ENCODE data around the gene RPL6.

Gene RPL6

DNA sequence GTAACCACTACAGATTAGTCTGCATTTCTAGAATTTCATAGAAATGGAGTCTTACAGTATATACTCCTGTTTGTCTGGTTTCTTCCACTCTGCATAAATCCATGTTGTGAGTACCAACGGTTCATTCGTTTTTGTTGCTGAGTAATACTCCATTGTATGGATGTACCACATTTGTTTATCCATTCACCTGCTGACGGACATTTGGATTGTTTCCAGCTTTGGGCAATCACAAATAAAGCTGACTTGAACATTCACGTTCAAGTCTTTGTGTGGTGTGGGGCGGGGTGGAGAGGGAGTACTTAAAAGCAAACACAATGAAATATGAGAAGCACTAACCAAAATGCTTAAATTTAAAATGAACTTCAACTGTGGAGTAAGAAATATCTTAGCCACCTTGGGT is 34.3 kb downstream of the RPL6 start:
- DNase-seq, result no peak

DNA sequence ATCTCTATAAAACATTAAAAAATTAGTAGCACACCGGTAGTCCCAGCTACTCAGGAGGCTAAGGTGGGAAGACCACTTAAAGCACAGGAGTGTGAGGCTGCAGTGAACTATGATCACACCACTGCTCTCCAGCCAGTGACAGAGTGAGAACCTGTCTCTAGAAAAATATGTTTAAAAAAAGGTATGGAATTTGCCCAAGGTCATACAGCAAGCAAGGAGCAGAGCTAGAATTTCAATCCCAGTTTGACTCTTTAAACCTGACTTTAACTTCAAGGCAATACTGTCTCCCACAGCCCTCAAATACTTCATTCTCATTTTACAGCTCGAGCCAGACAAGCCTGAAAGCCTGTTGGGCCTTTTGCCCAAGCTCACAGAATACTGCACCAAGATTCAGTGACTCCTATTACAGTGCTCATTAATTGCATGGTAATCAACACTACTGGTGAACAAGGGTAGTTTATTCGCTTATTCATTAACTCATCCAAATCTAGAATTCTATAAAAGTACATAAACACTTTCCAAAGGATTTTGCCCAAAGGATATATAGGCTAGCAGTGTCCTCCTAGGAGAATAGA is 35.2 kb downstream of the RPL6 start:
- no peak for DNase-seq

- DNase-seq, result no peak
These were observed 38.4 kb downstream of the RPL6 start for GRCh38 chr12:112370868-112371510.

DNA sequence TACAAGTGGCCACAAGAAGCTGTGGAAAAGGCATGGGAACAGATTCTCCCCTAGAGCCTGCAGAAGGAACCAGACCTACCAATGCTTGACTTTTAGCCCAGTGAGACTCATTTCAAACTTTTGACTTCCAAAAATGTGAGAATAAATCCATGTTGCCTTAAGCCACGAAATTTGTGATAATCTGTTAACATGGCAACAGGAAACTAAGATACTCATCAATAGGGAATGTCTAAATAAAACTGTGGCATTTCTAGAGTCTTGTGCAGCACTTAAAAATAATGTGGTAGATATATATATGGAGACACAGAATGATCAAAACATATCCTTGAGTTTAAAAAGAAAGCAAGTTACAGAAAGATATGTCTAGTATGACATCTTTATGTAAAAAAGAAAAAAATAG is 39.2 kb downstream of the RPL6 start:
- no peak for DNase-seq

DNA sequence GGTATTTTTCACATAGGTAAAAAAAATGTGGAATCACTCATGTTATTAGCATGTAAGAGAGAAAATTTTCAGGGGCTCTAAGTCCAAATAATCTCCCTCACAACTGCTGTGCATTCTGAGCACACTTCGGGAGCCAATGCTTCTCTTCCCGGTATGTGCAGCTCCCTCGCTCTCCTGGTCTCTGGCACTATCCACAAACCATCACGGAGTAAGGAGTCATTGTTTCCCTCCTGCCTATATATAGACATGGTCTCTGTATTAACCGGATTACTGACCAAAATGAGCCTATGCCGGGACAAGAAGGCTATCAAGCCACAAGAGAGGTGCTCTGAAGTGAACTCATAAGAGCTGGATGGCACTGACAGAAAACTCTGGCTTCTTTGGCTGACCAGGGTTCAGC is 40.5 kb downstream of the RPL6 start:
- DNase-seq, result no peak

GRCh38 chr12:112367965-112368364 is 41.4 kb downstream of the RPL6 start:
- DNase-seq, result no peak

DNA sequence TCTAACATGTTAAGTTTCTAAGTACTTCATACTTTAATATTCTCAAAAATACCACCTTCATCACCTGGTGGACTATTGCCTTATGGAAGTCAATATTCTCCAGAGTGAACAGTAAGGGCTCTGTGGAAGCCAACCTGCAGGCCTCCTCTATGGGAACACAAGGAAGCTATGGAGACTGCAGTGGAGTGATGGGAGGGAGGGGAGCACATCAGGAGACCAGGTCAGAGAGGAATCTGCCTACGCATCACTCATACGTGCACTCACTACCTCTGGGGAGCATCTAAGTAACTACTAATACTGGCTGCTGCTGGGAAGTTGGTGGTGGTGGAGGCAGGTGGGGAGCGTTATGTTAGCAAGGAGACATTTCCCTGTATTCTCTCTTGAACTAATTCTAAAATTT is 47.1 kb downstream of the RPL6 start:
- no peak for DNase-seq

- no peak for DNase-seq
These were observed 48.1 kb downstream of the RPL6 start for GRCh38 chr12:112361271-112361670.

DNA sequence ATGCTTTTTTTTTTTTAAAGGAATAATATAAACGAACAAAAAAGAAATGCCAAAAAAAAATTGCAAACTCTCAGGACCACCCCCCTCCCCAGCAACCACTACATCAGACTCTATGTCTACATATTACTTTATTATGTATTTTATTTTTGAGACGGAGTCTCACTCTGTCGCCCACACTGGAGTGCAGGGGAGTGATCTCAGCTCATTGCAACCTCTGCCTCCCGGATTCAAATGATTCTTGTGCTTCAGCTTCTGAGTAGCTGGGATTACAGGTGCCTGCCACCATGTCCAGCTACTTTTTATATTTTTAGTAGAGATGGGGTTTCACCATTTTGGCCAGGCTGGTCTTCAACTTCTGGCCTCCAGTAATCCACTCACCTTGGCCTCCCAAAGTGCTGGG is 50.1 kb downstream of the RPL6 start:
- DNase-seq, result no peak

- no peak for DNase-seq
These were observed 52.2 kb downstream of the RPL6 start for GRCh38 chr12:112357214-112357613.

Data from suppressor macrophage (primary cell).